ENCODE data around the gene FSTL4.
A peak's percentile ranks its signal among the peaks of the same experiment; 100 is the strongest.
"Not testable (repeated sequence)": the region's sequence is repeated elsewhere in the genome, so short reads cannot be mapped to it uniquely, and the experiment has no call there.

Gene FSTL4

DNA sequence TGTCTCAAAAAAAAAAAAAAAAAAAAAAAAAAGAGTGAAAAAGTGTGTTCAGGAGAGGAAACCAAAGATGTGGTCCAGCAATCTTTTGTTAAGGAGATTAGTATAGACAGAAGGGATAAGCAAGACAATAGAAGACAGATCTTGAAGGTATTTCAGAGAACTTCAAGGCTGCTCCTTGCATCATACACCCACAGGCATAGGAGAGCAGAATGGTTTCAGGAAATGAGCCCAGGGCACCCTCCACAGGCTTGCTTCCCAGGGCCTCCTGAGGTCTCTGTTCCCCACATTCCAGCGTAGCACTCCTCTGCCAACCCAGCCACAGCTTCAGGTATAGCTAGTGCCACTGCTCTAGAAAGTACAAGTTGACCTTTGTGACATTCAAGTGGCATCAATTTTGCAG lies 65.8 kb downstream of the FSTL4 start:
- DNase-seq, result no peak

- DNase-seq, result no peak
Measured at GRCh38 chr5:133544346-133544745, 68.0 kb downstream of the FSTL4 start.

DNA sequence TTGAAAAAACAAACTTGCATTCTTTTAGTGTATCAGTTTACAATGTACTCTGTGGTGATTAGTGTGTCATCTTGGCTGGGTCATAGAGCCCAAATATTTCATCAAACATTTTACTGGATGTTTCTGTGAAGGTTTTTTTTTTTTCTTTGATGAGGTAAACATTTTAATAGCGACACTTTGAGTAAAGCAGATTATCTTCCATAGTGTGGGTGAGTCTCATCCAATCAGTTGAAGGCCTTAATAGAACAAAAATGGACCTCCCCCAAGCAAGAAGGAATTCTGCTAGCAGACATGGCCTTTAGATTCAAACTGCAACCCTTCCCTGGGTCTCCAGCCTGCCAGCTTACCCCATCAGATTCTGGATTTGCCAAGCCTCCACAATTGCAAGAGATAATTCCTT lies 72.5 kb downstream of the FSTL4 start:
- no peak for DNase-seq

- DNase-seq, result no peak
Measured at GRCh38 chr5:133538718-133539117, 73.6 kb downstream of the FSTL4 start.

GRCh38 chr5:133535241-133535929 lies 77.0 kb downstream of the FSTL4 start:
- not testable (repeated sequence) for DNase-seq

GRCh38 chr5:133534566-133534965 lies 77.8 kb downstream of the FSTL4 start:
- no peak for DNase-seq

DNA sequence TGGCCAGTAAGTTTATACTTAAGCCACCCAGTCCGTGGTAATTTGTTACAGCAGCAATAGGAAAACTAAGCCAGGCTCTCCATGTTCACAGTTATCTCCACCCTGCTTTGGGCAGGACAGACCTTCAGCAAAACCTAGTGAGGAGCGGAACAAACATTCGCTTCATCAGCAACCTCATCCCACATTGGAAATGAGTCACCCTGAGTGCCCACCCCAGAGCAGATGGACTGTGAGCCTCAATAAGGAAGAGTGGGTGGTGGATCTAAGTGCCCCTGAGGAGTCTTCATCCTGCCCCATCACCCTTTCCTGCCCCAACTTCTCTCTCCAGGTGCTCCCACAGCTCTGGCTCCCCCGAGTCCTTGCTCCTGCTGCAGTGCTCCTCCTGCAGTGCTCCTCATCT lies 78.8 kb downstream of the FSTL4 start:
- DNase-seq, result no peak

DNA sequence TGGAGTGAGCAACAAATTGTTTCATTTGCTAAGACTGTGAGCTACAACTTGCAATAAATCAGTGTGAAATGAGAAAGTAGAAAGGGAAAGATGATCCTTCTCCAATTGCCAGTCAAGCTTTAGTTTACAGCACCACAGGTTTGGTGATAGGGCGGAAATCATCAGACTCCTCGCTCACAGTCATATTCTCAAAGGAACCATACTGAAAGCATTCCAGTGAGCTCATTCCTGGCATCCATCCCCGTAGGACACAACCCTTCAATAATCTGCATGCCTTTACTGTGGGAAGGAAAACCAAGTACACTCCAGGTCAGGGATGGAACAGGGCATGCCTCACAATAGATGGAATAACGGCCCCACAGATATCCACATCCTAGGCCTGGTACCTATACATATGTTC lies 80.7 kb downstream of the FSTL4 start:
- DNase-seq, result no peak

- DNase-seq, result no peak
Measured at GRCh38 chr5:133531178-133531577, 81.2 kb downstream of the FSTL4 start.

- DNase-seq, result no peak
Measured at GRCh38 chr5:133530270-133530669, 82.1 kb downstream of the FSTL4 start.

DNA sequence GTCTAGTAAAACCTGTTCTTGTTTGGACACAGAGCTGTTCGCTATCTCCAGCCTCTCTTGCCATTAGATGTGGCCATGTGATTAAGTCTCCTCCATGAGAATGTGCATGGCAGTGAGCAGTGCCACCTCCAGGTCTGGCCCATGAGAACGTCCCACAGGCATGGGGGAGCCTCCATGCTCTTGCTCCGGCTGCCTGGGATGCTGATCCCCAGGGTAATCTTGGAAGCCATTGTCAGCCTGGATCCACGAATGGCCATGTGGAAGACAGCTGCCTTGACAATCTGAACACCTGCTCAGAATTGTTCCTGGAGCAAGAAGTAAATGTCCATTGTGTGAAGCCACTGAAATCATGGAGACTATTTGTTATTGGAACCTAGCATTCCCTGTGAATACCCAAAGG lies 83.5 kb downstream of the FSTL4 start:
- no peak for DNase-seq

GRCh38 chr5:133527311-133527710 lies 85.0 kb downstream of the FSTL4 start:
- DNase-seq, result no peak

DNA sequence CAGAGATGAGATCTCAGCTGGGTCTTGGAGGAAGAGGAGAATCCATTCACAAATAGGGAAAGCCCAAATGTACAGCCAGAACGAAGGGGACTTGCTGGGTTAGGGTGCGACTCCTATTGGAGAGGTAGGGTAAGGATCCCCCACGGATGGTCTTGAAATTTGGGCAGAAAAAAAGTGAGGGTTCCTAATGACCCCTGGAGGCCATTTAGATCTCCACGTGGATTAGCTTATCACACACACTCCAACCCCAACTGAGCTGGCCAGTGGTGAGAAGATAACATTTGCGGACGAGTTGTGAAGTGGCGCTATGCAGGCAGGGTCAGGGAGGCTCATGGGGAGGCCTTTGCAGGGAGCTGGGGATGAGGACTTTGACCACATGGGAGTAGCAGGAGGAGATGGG lies 86.0 kb downstream of the FSTL4 start:
- no peak for DNase-seq

- DNase-seq, result no peak
Measured at GRCh38 chr5:133525126-133525525, 87.2 kb downstream of the FSTL4 start.

DNA sequence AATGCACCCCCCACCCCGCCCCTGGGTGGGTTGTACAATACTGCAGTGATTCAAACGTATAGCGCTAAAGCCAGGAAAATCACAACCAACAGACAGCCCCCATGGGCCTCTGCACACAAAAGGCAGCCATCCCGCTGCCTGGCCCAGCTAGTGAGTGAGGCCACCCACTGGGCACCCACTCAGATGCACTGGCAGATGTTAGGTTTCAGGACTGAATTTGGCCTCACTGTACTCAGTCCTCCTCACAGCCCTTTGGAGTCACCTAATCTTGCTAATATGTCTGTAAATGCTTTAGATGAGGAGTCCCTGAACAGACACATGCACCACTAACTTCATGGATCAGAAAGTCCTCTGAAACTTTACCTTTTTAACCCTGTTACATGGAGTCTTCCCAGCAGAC lies 87.7 kb downstream of the FSTL4 start:
- no peak for DNase-seq

- no peak for DNase-seq
Measured at GRCh38 chr5:133523961-133524586, 88.3 kb downstream of the FSTL4 start.

GRCh38 chr5:133523013-133523658 lies 89.2 kb downstream of the FSTL4 start:
- DNase-seq, result peak; percentile 12 to 42

GRCh38 chr5:133521801-133522200 lies 90.5 kb downstream of the FSTL4 start:
- no peak for DNase-seq

DNA sequence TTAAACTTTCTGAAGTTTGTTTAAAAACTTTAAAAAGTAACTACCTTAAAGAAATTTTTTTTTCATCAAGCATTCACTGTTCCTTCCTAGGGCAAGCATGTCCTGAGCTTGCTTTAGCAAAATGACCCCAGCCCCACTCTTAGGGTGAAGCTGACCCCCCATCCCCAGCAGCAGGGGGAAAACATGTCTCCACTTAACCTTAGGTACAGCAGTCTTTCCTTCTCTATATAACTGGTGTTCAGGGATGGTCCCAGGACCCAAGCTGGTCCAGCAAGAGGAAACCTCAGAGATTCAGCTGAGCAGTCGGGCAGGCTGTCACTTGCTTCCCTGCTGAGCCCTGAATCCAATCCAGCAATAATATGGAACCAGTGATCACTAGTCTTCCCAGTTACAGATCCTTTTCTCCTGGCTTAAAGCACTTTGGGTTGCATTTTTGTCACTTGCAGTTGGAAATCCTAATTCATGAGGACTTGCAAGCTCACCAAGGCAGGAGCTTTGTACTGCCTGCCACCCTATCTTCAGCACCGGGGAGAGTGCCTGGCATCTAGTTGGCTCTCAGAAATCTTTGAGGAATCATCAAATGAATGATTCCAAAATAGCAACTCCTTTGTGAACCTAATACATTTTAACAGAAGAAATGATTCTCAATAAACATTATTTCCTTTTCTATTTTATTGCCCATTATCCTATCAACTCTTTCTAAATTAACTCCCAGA lies 91.2 kb downstream of the FSTL4 start:
- DNase-seq, result no peak

DNA sequence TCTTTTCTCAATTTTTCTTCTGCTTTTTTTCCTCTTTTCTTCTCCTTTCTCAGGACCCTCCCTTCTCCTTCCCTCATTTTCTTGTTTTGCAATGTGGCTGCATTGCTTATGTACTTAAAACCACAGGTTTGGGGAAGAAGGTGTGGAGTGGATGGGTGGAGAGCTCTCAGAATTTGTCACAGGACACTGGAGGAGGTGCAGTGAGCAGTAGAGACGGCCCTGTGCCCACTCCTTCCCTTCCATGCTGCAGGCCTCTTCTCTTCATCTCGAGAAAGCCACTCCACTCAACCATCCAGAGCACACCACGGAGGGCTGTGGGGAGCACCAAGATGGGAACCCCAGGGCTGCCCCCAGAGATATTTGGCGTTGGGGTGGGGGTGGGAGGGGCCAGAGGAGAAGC lies 92.3 kb downstream of the FSTL4 start:
- no peak for DNase-seq

DNA sequence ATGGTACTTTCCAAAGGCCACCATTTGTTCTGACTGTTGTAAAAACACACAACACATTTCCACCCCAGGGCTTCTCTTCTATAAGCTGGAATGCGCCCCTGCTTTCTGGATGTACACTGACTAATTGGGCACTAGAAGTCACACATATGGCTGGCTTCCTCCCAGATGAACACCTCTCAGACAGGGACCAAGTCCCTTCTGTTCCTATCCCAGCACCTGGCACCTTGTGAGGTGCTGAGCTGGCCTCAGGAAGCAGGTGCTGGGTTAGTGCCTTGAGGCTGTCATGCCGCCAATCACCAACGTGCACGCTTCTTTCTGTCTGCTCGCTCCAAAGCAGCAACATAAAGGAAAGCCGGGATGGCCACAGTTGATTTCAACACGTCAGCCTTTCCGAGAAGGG lies 93.2 kb downstream of the FSTL4 start:
- no peak for DNase-seq

GRCh38 chr5:133514456-133514855 lies 97.9 kb downstream of the FSTL4 start:
- no peak for DNase-seq

DNA sequence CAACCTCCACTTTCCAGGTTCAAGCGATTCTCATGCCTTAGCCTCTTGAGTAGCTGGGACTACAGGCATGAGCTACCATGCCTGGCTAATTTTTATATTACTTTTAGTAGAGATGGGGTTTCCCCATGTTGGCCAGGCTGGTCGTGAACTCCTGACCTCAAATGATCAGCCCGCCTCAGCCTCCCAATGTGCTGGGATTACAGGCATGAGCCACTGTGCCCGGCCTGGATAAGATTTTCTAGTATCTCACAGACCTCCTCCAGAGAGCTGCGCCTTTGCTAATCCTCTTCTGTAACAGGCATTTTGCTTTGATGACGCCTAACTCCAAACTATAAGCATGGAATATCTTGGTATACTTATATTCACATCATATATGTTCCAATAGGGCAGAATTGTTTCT lies 99.4 kb downstream of the FSTL4 start:
- DNase-seq, result no peak
